Gastrocnemius medialis (tissue), 4 donors: ENCODE measurements around the gene MLLT10. TPM values are rescaled to one million over a fixed set of nuclear protein-coding genes. Genes with fewer than 3 reads are reported as not detected.
A peak's percentile ranks its signal among the peaks of the same experiment; 100 is the strongest.
"Not testable (repeated sequence)": the region's sequence is repeated elsewhere in the genome, so short reads cannot be mapped to it uniquely, and the experiment has no call there.

Source experiments
- ATAC-seq, 2 donors: fragments of 150-250 bp; one replicate each; pipeline ENCODE4 v1.9.1; 2016
- DNase-seq, 2 donors: peaks; one replicate each; pipeline ENCODE4 v3.0.0-alpha.2; 2019
- H3K27ac ChIP-seq, 4 donors: fragments of 200-600 bp; sonication (generic); 1 replicate in 1 of 4; 2 replicates in 3 of 4; pipeline ENCODE4 v1.5.1; 2016 to 2018; ENCODE audit warnings: mild to moderate bottlenecking in 2 of 4, moderate library complexity in 1 of 4
- H3K27me3 ChIP-seq, 3 donors: fragments of 200-600 bp; sonication (generic) in 2 of 3; 1 replicate in 1 of 3; 2 replicates in 2 of 3; pipeline versions ENCODE4 v1.5.1 to v1.6.0; 2016 to 2019; ENCODE audit warnings: mild to moderate bottlenecking in 1 of 3, moderate library complexity in 1 of 3
- H3K36me3 ChIP-seq, 2 donors: fragments of 200-600 bp; sonication (generic) in 1 of 2; one replicate each; pipeline ENCODE4 v1.5.1; 2017 to 2018
- H3K4me1 ChIP-seq, 2 donors: fragments of 200-600 bp; sonication (generic) in 1 of 2; one replicate each; pipeline ENCODE4 v1.5.1; 2016 to 2017; ENCODE audit warnings: mild to moderate bottlenecking in 2 of 2
- H3K4me3 ChIP-seq, 4 donors: fragments of 200-600 bp; sonication (generic) in 3 of 4; 1 replicate in 1 of 4; 2 replicates in 3 of 4; pipeline ENCODE4 v1.5.1; 2016 to 2019; ENCODE audit warnings: mild to moderate bottlenecking in 2 of 4
- H3K9me3 ChIP-seq, 3 donors: fragments of 200-600 bp; sonication (generic) in 2 of 3; 1 replicate in 1 of 3; 2 replicates in 2 of 3; pipeline ENCODE4 v1.5.1; 2016 to 2019
- CTCF ChIP-seq, 5 experiments: fragments of 450-650 bp in 3 of 5; fragments of 200-600 bp in 2 of 5; sonication (generic) in 2 of 5; IDR thresholded peaks in 4 of 5; conservative IDR thresholded peaks in 1 of 5; 1 replicate in 4 of 5; 2 replicates in 1 of 5; pipeline ENCODE4 v1.5.1; 2016 to 2019; ENCODE audit warnings: antibody characterized with exemption in 5 of 5, mild to moderate bottlenecking in 3 of 5, moderate library complexity in 3 of 5
- POLR2A ChIP-seq, 2 donors: fragments of 450-650 bp; IDR thresholded peaks; one replicate each; pipeline ENCODE4 v1.6.1; 2017; ENCODE audit warnings: antibody characterized with exemption in 2 of 2, mild to moderate bottlenecking in 2 of 2, moderate library complexity in 2 of 2
- in situ Hi-C, 4 donors: fragments of 200-750 bp; cut with MboI; loops; one replicate each; pipeline versions ENCODE4 v1.15.0 to v1.8.0; 2017; ENCODE audit warnings: low sequenced_read_pairs in 4 of 4
- intact Hi-C: fragments of 100-400 bp; cut with DNase I; formaldehyde crosslinking; loops from one replicate; pipeline ENCODE4 v1.15.1; 2023; ENCODE audit warnings: low total_unique reads
- total RNA-seq, 4 donors: library from RNA; depleted of rRNA; stranded (reverse); fragments of >200 nt; gene quantifications; one replicate each; pipeline versions ENCODE4 v1.1.0 to v1.2.3, GENCODE V29; 2016

The MLLT10 gene
- total RNA-seq, 4 donors from 2014 or later, result 13.6 to 26.6 (median 21.6) TPM

- no peak overlapping the region for H3K27ac ChIP-seq
- no peaks in the 10 kb centered on the region for H3K9me3 ChIP-seq
- H3K4me3 ChIP-seq, result no peak overlapping the region
- intact Hi-C loops, result no loop called here
- H3K4me1 ChIP-seq, result peaks cover 0 to 6% of the 10 kb centered on the region in 2 donors
- H3K36me3 ChIP-seq, result peaks cover 0 to 55% of the 10 kb centered on the region in 2 donors
- H3K27me3 ChIP-seq, result no peaks in the 10 kb centered on the region
- no peak for DNase-seq
- no peak for TF ChIP-seq CTCF (IDR thresholded peaks at IDR 0.05 in 4 of 5, conservative IDR thresholded peaks at IDR 0.05 in 1 of 5)
- no peak for TF ChIP-seq POLR2A (IDR thresholded peaks at IDR 0.05)
- in situ Hi-C loops, result no loop called here
- ATAC-seq, result no peak
These were observed 22.5 kb downstream of the MLLT10 start for GRCh38 chr10:21556527-21556926.

GRCh38 chr10:21558984-21559383 is 25.0 kb downstream of the MLLT10 start:
- H3K4me3 ChIP-seq, intact Hi-C loops, ATAC-seq, in situ Hi-C loops, H3K9me3 ChIP-seq, H3K27ac ChIP-seq, DNase-seq, H3K4me1 ChIP-seq, H3K27me3 ChIP-seq: not testable (repeated sequence)
- peaks cover 0 to 41% of the 10 kb centered on the region in 2 donors for H3K36me3 ChIP-seq

- H3K9me3 ChIP-seq, result no peaks in the 10 kb centered on the region
- intact Hi-C loops (no loop called here), in situ Hi-C loops (no loop called here)
- peaks cover 20 to 37% of the 10 kb centered on the region in 2 donors for H3K4me1 ChIP-seq
- no peak overlapping the region for H3K4me3 ChIP-seq
- ATAC-seq, result no peak
- no peak for TF ChIP-seq CTCF (IDR thresholded peaks at IDR 0.05 in 4 of 5, conservative IDR thresholded peaks at IDR 0.05 in 1 of 5)
- TF ChIP-seq POLR2A (IDR thresholded peaks at IDR 0.05), result no peak
- H3K36me3 ChIP-seq, result no peaks in the 10 kb centered on the region
- no peaks in the 10 kb centered on the region for H3K27me3 ChIP-seq
- DNase-seq, result no peak
- peak overlapping the region in 1 of 4 donors; percentile 14 for H3K27ac ChIP-seq
These were observed 36.9 kb downstream of the MLLT10 start for GRCh38 chr10:21570761-21571521.

GRCh38 chr10:21572578-21572977 is 38.5 kb downstream of the MLLT10 start:
- Histone ChIP-seq H3K27ac (peak overlapping the region; percentile 23 to 68 (median 27)), H3K27me3 (no peaks in the 10 kb centered on the region), H3K4me3 (no peak overlapping the region), H3K36me3 (no peaks in the 10 kb centered on the region), H3K9me3 (no peaks in the 10 kb centered on the region), H3K4me1 (peaks cover 20 to 37% of the 10 kb centered on the region in 2 donors)
- intact Hi-C loops (no loop called here), in situ Hi-C loops (no loop called here)
- TF ChIP-seq POLR2A (IDR thresholded peaks at IDR 0.05) (no peak), CTCF (IDR thresholded peaks at IDR 0.05 in 4 of 5, conservative IDR thresholded peaks at IDR 0.05 in 1 of 5) (no peak)
- ATAC-seq (peak; percentile 73 to 79), DNase-seq (peak; percentile 27 to 67)

GRCh38 chr10:21574514-21574913 is 40.5 kb downstream of the MLLT10 start:
- H3K27ac ChIP-seq, in situ Hi-C loops, DNase-seq, H3K9me3 ChIP-seq, intact Hi-C loops, H3K27me3 ChIP-seq, H3K36me3 ChIP-seq, H3K4me3 ChIP-seq, ATAC-seq: not testable (repeated sequence)
- peaks cover 20 to 26% of the 10 kb centered on the region in 2 donors for H3K4me1 ChIP-seq
